Measurements from ENCODE around the gene CACFD1.

The CACFD1 gene

GRCh38 chr9:133472753-133473378 is 13.1 kb downstream of the CACFD1 start:
- Histone ChIP-seq H3K27ac (ENCODE audit: extremely low read depth, low read depth, low read length) (no peak overlapping the region), H3K36me3 (ENCODE audit: control insufficient read depth in 2 of 2, insufficient read depth in 1 of 2, low read length in 2 of 2) (peaks cover 0 to 46% of the 10 kb centered on the region in 2 experiments; a peak in 1 of 3 replicates), H3K4me1 (ENCODE audit: control insufficient read depth, insufficient read depth, low read length) (no peaks in the 10 kb centered on the region), H3K9me3 (ENCODE audit: control insufficient read depth, insufficient read depth, low read depth, low read length) (no peaks in the 10 kb centered on the region), H3K4me3 (ENCODE audit: low read depth, low read length) (no peak overlapping the region)
- ChIA-PET POLR2A (interaction anchor here (0.5 kb wide), 1 partner anchor 29 kb away, joined by 3 read pairs; no protein-coding TSS in a partner anchor), CTCF (interaction anchor here (0.7 kb wide), 1 partner anchor 9 kb away, joined by 4 read pairs; no protein-coding TSS in a partner anchor)
- TF ChIP-seq ZNF610 (tag by site-specific recombination; IDR thresholded peaks at IDR 0.05; ENCODE audit: borderline replicate concordance): no peak
- no peak for TF ChIP-seq ZNF311 (tag by site-specific recombination; IDR thresholded peaks at IDR 0.05; ENCODE audit: borderline replicate concordance)

- no peak for TF ChIP-seq ZSCAN23 (tag by site-specific recombination; IDR thresholded peaks at IDR 0.05)
- no peak for TF ChIP-seq ZNF654 (tag by site-specific recombination; IDR thresholded peaks at IDR 0.05; ENCODE audit: low read depth)
- TF ChIP-seq SCRT2 (tag by site-specific recombination; IDR thresholded peaks at IDR 0.05): no peak
- no peak for TF ChIP-seq ZNF10 (tag by site-specific recombination; IDR thresholded peaks at IDR 0.05)
- TF ChIP-seq ZNF645 (tag by site-specific recombination; IDR thresholded peaks at IDR 0.05): no peak
- TF ChIP-seq ZNF24 (tag by site-specific recombination; IDR thresholded peaks at IDR 0.05): no peak
- no peak for TF ChIP-seq ZNF423 (tag by site-specific recombination; IDR thresholded peaks at IDR 0.05)
- TF ChIP-seq ZNF350 (tag by site-specific recombination; IDR thresholded peaks at IDR 0.05): no peak
- TF ChIP-seq FEZF1 (tag by site-specific recombination; IDR thresholded peaks at IDR 0.05): no peak
- TF ChIP-seq ZNF768 (tag by site-specific recombination; IDR thresholded peaks at IDR 0.05): no peak
- no peak for TF ChIP-seq ZNF664 (tag by site-specific recombination; IDR thresholded peaks at IDR 0.05)
- TF ChIP-seq ZNF514 (tag by site-specific recombination; IDR thresholded peaks at IDR 0.05): no peak
- no peak for TF ChIP-seq ZNF211 (tag by site-specific recombination; IDR thresholded peaks at IDR 0.05; ENCODE audit: low read depth)
- no peak for TF ChIP-seq ZNF544 (tag by site-specific recombination; IDR thresholded peaks at IDR 0.05)
- TF ChIP-seq, protein P1, sequence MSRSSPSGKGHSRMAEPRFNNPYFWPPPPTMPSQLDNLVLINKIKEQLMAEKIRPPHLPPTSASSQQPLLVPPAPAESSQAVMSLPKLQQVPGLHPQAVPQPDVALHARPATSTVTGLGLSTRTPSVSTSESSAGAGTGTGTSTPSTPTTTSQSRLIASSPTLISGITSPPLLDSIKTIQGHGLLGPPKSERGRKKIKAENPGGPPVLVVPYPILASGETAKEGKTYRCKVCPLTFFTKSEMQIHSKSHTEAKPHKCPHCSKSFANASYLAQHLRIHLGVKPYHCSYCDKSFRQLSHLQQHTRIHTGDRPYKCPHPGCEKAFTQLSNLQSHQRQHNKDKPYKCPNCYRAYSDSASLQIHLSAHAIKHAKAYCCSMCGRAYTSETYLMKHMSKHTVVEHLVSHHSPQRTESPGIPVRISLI (tag by site-specific recombination; IDR thresholded peaks at IDR 0.05): no peak
- no peak for TF ChIP-seq ZNF660 (tag by site-specific recombination; IDR thresholded peaks at IDR 0.05)
- no peak for TF ChIP-seq ZNF623 (tag by site-specific recombination; IDR thresholded peaks at IDR 0.05)
- no peak for TF ChIP-seq ZNF114 (tag by site-specific recombination; IDR thresholded peaks at IDR 0.05)
- no peak for TF ChIP-seq ZNF112 (tag by site-specific recombination; IDR thresholded peaks at IDR 0.05)
- Histone ChIP-seq H3K4me1 (ENCODE audit: control insufficient read depth, insufficient read depth, low read length) (no peaks in the 10 kb centered on the region), H3K4me3 (ENCODE audit: low read depth, low read length) (no peak overlapping the region), H3K36me3 (ENCODE audit: control insufficient read depth in 2 of 2, insufficient read depth in 1 of 2, low read length in 2 of 2) (peaks cover 0 to 46% of the 10 kb centered on the region in 2 experiments; a peak in 1 of 3 replicates), H3K27ac (ENCODE audit: extremely low read depth, low read depth, low read length) (no peak overlapping the region), H3K9me3 (ENCODE audit: control insufficient read depth, insufficient read depth, low read depth, low read length) (no peaks in the 10 kb centered on the region)
- ChIA-PET POLR2A (no interaction called here), CTCF (no interaction called here)
These were observed 14.0 kb downstream of the CACFD1 start for GRCh38 chr9:133473743-133474142.

- Histone ChIP-seq H3K36me3 (ENCODE audit: control insufficient read depth in 2 of 2, insufficient read depth in 1 of 2, low read length in 2 of 2) (peaks cover 0 to 46% of the 10 kb centered on the region in 2 experiments; a peak in 1 of 3 replicates), H3K4me1 (ENCODE audit: control insufficient read depth, insufficient read depth, low read length) (no peaks in the 10 kb centered on the region), H3K4me3 (ENCODE audit: low read depth, low read length) (no peak overlapping the region), H3K27ac (ENCODE audit: extremely low read depth, low read depth, low read length) (no peak overlapping the region), H3K9me3 (ENCODE audit: control insufficient read depth, insufficient read depth, low read depth, low read length) (no peaks in the 10 kb centered on the region)
- ChIA-PET POLR2A (no interaction called here), CTCF (interaction anchor here (1.2 kb wide), 1 partner anchor 10 kb away, joined by 4 read pairs; no protein-coding TSS in a partner anchor)
- no peak for TF ChIP-seq ZNF280D (tag by site-specific recombination; IDR thresholded peaks at IDR 0.05)
- no peak for TF ChIP-seq ZNF558 (tag by site-specific recombination; IDR thresholded peaks at IDR 0.05)
- no peak for TF ChIP-seq ZNF549 (tag by site-specific recombination; IDR thresholded peaks at IDR 0.05)
- no peak for TF ChIP-seq ZNF426 (tag by site-specific recombination; IDR thresholded peaks at IDR 0.05)
- no peak for TF ChIP-seq ZNF223 (tag by site-specific recombination; IDR thresholded peaks at IDR 0.05)
These were observed 14.4 kb downstream of the CACFD1 start for GRCh38 chr9:133474215-133474614.
